Activated naive CD4-positive, alpha-beta T cell treated with anti-CD3 and anti-CD28 coated beads for 36 hours (primary cell): ENCODE results near the gene NEK7. TPM values are rescaled to one million over a fixed set of nuclear protein-coding genes. Genes with fewer than 3 reads are reported as not detected.

ENCODE experiments used
- CTCF ChIA-PET: fragments of 350-600 bp; sonication (Branson Sonifier 250); formaldehyde crosslinking; loops from one replicate; lab custom pipeline; 2021; ENCODE audit warnings: antibody characterized with exemption; lab: Charles Lee
- DNase-seq: peaks from one replicate; pipeline ENCODE4 v3.0.0-alpha.2; 2020
- H3K27ac Mint-ChIP-seq: one replicate; pipeline ENCODE4 v1.8.0; 2021; ENCODE audit warnings: mild to moderate bottlenecking, mixed read lengths
- H3K27me3 Mint-ChIP-seq: one replicate; pipeline ENCODE4 v1.8.0; 2021; ENCODE audit warnings: low read depth, mixed read lengths
- H3K36me3 Mint-ChIP-seq: one replicate; pipeline ENCODE4 v1.8.0; 2021; ENCODE audit warnings: low read depth, mixed read lengths
- H3K4me1 Mint-ChIP-seq: one replicate; pipeline ENCODE4 v1.8.0; 2021; ENCODE audit warnings: low read depth, mixed read lengths
- H3K4me3 Mint-ChIP-seq: one replicate; pipeline ENCODE4 v1.8.0; 2021; ENCODE audit warnings: mild to moderate bottlenecking, moderate library complexity, mixed read lengths
- H3K9me3 Mint-ChIP-seq: one replicate; pipeline ENCODE4 v1.8.0; 2021; ENCODE audit warnings: mixed read lengths
- intact Hi-C: fragments of 100-400 bp; cut with micrococcal nuclease; formaldehyde crosslinking; loops from one replicate; pipeline ENCODE4 v1.15.1; 2023
- total RNA-seq, 2 experiments: library from RNA; stranded (reverse); gene quantifications; one replicate each; pipeline ENCODE4 v1.2.3, GENCODE V29; 2021

The NEK7 gene
- total RNA-seq, 2 experiments from 2014 or later: 45.6 to 49.7 TPM

GRCh38 chr1:198280080-198280479 is 123.3 kb downstream of the NEK7 start:
- Mint-ChIP-seq H3K9me3 (no peaks in the 10 kb centered on the region), H3K27ac (no peak overlapping the region), H3K27me3 (no peaks in the 10 kb centered on the region), H3K4me1 (no peaks in the 10 kb centered on the region), H3K4me3 (no peak overlapping the region), H3K36me3 (no peaks in the 10 kb centered on the region)
- no peak for DNase-seq
- intact Hi-C loops: no loop called here
- CTCF ChIA-PET: no interaction called here

GRCh38 chr1:198281911-198282310 is 125.1 kb downstream of the NEK7 start:
- peaks cover 4% of the 10 kb centered on the region for H3K36me3 Mint-ChIP-seq
- CTCF ChIA-PET: no interaction called here
- DNase-seq: no peak
- no peak overlapping the region for H3K27ac Mint-ChIP-seq
- no peaks in the 10 kb centered on the region for H3K9me3 Mint-ChIP-seq
- intact Hi-C loops: no loop called here
- H3K4me1 Mint-ChIP-seq: no peaks in the 10 kb centered on the region
- no peak overlapping the region for H3K4me3 Mint-ChIP-seq
- H3K27me3 Mint-ChIP-seq: no peaks in the 10 kb centered on the region

DNA sequence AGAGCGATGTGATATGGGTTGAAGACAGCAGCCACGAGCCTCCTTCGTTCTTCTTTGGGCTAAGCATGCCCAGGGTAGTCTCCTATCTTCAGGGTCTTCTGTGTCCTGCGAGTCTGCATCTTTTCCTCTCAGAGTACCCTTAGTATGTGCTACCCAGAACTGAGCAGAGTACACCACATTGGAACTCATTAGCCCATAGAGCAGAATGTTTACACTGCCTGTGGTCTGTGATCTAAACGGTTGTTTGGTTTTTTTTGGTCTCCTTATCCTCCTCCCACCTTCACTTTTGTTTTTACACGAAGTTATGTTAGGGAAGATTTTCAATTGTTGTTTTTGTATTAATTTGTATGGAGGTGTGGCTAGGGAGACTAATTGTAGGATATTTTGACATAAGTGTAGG is 126.4 kb downstream of the NEK7 start:
- Mint-ChIP-seq H3K4me3 (no peak overlapping the region), H3K4me1 (no peaks in the 10 kb centered on the region), H3K27ac (no peak overlapping the region), H3K36me3 (peaks cover 4% of the 10 kb centered on the region), H3K9me3 (no peaks in the 10 kb centered on the region), H3K27me3 (no peaks in the 10 kb centered on the region)
- intact Hi-C loops: no loop called here
- DNase-seq: no peak
- CTCF ChIA-PET: no interaction called here

DNA sequence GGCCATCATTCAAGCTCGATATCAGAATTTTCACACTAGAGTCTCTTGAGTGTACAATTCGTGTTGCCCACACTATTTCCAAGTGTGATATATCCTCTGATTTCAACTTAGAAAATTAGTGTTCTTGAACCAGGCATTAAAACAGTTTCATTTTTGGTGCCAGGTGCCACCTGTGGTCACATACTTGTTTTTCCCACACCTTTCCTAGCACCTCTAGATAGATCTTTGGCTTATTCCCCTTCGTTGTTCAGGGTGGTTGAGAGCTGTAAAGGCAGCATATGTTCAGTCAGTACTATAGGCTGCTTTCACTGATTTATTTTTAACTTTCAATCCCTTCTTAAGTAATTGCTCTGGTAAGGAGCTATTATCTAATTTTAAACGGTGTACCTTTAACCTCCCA is 131.1 kb downstream of the NEK7 start:
- Mint-ChIP-seq H3K36me3 (peaks cover 4% of the 10 kb centered on the region), H3K4me3 (no peak overlapping the region), H3K4me1 (peaks cover 5% of the 10 kb centered on the region), H3K27me3 (no peaks in the 10 kb centered on the region), H3K27ac (no peak overlapping the region), H3K9me3 (no peaks in the 10 kb centered on the region)
- DNase-seq: no peak
- CTCF ChIA-PET: interaction anchor here (0.9 kb wide), 2 partner anchors 11 to 12 kb away, joined by 3 to 4 read pairs; no protein-coding TSS in a partner anchor
- intact Hi-C loops: no loop called here

DNA sequence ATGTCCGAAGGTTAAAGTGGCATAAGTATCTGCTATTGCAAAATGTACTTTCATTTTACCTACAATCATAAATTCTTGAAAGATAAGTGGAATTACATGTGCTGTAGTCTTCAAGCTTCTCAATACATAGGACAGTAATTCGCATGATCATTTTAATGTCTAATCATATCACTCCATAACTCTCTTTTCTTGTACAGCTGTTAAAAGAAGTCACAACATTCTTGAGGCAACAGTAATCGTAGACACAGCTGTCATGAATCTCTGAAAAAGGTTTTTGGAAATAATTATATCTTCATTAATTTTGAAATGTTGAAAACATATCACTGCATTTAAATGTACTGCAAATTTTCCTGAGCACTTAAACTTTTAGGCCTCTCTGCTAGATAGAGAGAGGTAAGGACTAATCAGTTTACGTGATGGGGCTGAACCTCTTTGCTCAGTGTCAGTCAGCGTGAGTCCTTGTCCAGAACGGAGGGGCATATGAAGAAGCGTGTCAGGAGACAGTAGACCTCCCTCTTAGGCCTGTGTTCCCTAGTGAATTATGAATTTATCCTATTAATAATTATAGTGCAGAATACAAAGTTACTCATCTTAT is 133.4 kb downstream of the NEK7 start:
- Mint-ChIP-seq H3K27ac (no peak overlapping the region), H3K4me1 (peaks cover 5% of the 10 kb centered on the region), H3K27me3 (no peaks in the 10 kb centered on the region), H3K36me3 (peaks cover 7% of the 10 kb centered on the region), H3K9me3 (no peaks in the 10 kb centered on the region), H3K4me3 (no peak overlapping the region)
- CTCF ChIA-PET: interaction anchor here (0.8 to 1.2 kb wide), 4 partner anchors 55 to 121 kb away, joined by 3 to 4 read pairs (median 4); no protein-coding TSS in a partner anchor
- intact Hi-C loops: loop anchor here (10.0 kb wide), 1 partner anchor 765 kb away; no protein-coding TSS in a partner anchor
- no peak for DNase-seq

DNA sequence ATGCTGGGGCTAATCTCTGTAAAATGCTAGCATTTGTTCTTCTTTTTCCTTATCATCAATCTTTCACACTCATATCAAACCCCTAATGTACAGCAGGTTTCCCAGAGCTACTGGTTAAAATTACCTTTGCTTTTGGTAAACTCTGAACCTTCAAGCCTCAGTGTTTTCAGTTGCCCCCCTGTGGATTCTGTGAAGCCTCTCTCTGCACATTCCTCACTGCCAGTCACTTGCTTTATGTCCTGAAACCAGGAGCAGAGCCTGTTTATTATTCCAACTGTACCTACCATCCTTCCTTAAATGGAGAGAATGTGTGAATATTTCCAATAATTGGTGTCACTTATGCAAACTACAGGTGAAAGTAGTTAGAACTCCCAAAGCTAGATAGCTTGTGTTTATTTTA is 134.2 kb downstream of the NEK7 start:
- intact Hi-C loops: loop anchor here (10.0 kb wide), 1 partner anchor 766 kb away; no protein-coding TSS in a partner anchor
- no peaks in the 10 kb centered on the region for H3K9me3 Mint-ChIP-seq
- CTCF ChIA-PET: interaction anchor here (0.5 to 0.7 kb wide), 4 partner anchors 15 to 175 kb away, joined by 3 to 9 read pairs (median 4); no protein-coding TSS in a partner anchor
- H3K27me3 Mint-ChIP-seq: no peaks in the 10 kb centered on the region
- no peak overlapping the region for H3K27ac Mint-ChIP-seq
- peaks cover 10% of the 10 kb centered on the region for H3K36me3 Mint-ChIP-seq
- DNase-seq: no peak
- H3K4me1 Mint-ChIP-seq: peaks cover 5% of the 10 kb centered on the region
- H3K4me3 Mint-ChIP-seq: no peak overlapping the region

DNA sequence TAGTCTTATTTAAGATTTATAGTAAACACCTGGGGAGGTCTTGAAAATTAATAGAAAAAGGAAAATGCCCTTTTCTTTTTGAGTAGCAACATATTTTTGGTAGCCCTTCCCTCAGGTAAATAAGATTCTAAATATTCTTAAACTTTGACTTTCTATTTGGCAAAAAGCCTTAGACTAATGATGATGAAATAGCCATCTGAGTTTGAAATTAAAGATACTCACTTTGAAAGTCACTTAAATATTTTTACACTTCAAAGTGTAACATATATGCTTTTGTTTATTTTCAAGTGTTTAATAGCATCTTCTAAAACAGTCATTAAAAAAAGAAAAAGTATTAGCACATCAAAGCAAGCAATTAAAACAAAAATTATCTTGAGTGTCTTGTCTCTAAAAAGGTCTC is 135.1 kb downstream of the NEK7 start:
- H3K4me3 Mint-ChIP-seq: no peak overlapping the region
- intact Hi-C loops: loop anchor here (10.0 kb wide), 1 partner anchor 767 kb away; no protein-coding TSS in a partner anchor
- no peak overlapping the region for H3K27ac Mint-ChIP-seq
- H3K27me3 Mint-ChIP-seq: no peaks in the 10 kb centered on the region
- peaks cover 10% of the 10 kb centered on the region for H3K36me3 Mint-ChIP-seq
- H3K4me1 Mint-ChIP-seq: peaks cover 5% of the 10 kb centered on the region
- CTCF ChIA-PET: no interaction called here
- DNase-seq: no peak
- H3K9me3 Mint-ChIP-seq: no peaks in the 10 kb centered on the region

GRCh38 chr1:198295225-198295624 is 138.4 kb downstream of the NEK7 start:
- DNase-seq: no peak
- H3K4me3 Mint-ChIP-seq: no peak overlapping the region
- no peaks in the 10 kb centered on the region for H3K9me3 Mint-ChIP-seq
- H3K36me3 Mint-ChIP-seq: peaks cover 26% of the 10 kb centered on the region
- no peak overlapping the region for H3K27ac Mint-ChIP-seq
- intact Hi-C loops: loop anchor here (10.0 kb wide), 1 partner anchor 770 kb away; no protein-coding TSS in a partner anchor
- no peaks in the 10 kb centered on the region for H3K27me3 Mint-ChIP-seq
- CTCF ChIA-PET: interaction anchor here (0.6 kb wide), 2 partner anchors 224 to 750 kb away, joined by 3 read pairs; no protein-coding TSS in a partner anchor
- H3K4me1 Mint-ChIP-seq: peaks cover 3% of the 10 kb centered on the region

DNA sequence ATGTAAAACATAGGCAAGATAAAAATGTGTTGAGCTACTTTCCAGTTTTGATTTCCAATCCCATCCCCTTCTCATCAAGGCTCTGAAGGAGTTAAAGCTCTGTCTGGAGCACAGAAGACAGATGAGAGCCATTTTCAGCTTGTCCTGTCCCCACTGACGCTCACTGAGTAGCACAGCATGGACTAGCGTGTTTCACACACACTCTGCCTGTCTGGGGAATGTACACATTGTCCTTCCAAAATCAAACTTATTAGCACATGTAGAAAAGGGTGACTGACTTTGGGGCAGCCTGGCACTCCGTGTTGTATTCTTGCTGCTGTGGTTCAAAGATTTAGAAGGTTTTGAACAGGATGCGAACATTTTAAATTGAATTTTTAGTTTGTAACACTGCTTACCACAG is 139.2 kb downstream of the NEK7 start:
- Mint-ChIP-seq H3K27me3 (no peaks in the 10 kb centered on the region), H3K4me3 (no peak overlapping the region), H3K9me3 (no peaks in the 10 kb centered on the region), H3K4me1 (peaks cover 3% of the 10 kb centered on the region), H3K27ac (no peak overlapping the region), H3K36me3 (peaks cover 32% of the 10 kb centered on the region)
- CTCF ChIA-PET: interaction anchor here (0.8 kb wide), 1 partner anchor 10 kb away, joined by 3 read pairs; no protein-coding TSS in a partner anchor
- intact Hi-C loops: loop anchor here (10.0 kb wide), 1 partner anchor 771 kb away; no protein-coding TSS in a partner anchor
- no peak for DNase-seq

GRCh38 chr1:198297281-198297680 is 140.5 kb downstream of the NEK7 start:
- Mint-ChIP-seq H3K4me1 (no peaks in the 10 kb centered on the region), H3K4me3 (no peak overlapping the region), H3K9me3 (no peaks in the 10 kb centered on the region), H3K27ac (no peak overlapping the region), H3K27me3 (no peaks in the 10 kb centered on the region), H3K36me3 (peaks cover 34% of the 10 kb centered on the region)
- CTCF ChIA-PET: interaction anchor here (0.8 kb wide), 1 partner anchor 11 kb away, joined by 5 read pairs; no protein-coding TSS in a partner anchor
- intact Hi-C loops: loop anchor here (10.0 kb wide), 1 partner anchor 772 kb away; no protein-coding TSS in a partner anchor
- DNase-seq: no peak

- Mint-ChIP-seq H3K4me1 (no peaks in the 10 kb centered on the region), H3K36me3 (peaks cover 35% of the 10 kb centered on the region), H3K27ac (no peak overlapping the region), H3K4me3 (no peak overlapping the region), H3K27me3 (no peaks in the 10 kb centered on the region), H3K9me3 (no peaks in the 10 kb centered on the region)
- intact Hi-C loops: loop anchor here (10.0 kb wide), 1 partner anchor 774 kb away; no protein-coding TSS in a partner anchor
- DNase-seq: no peak
- CTCF ChIA-PET: no interaction called here
These were observed 141.8 kb downstream of the NEK7 start for GRCh38 chr1:198298640-198299039.

DNA sequence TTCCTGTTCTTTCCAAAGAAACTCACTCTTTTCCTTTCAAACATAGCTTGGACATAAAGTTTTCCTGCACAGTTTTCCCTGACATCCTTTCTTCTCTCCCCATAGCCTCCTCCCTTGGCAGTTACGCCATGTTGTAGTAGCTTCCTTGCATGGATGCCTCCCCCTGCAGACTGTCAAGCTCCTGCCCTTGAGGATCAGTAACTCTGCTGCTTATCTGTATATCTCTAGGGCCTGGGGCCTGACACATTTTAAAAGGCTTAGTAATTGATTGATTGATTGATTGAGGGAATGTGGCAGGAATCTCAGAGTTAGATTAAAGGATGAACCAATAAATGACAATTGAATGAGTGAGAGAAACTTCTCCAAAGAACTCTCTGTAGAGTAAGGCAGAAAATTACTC is 143.7 kb downstream of the NEK7 start:
- no peak for DNase-seq
- CTCF ChIA-PET: no interaction called here
- Mint-ChIP-seq H3K27ac (no peak overlapping the region), H3K36me3 (peaks cover 32% of the 10 kb centered on the region), H3K27me3 (no peaks in the 10 kb centered on the region), H3K4me1 (no peaks in the 10 kb centered on the region), H3K4me3 (no peak overlapping the region), H3K9me3 (no peaks in the 10 kb centered on the region)
- intact Hi-C loops: no loop called here

DNA sequence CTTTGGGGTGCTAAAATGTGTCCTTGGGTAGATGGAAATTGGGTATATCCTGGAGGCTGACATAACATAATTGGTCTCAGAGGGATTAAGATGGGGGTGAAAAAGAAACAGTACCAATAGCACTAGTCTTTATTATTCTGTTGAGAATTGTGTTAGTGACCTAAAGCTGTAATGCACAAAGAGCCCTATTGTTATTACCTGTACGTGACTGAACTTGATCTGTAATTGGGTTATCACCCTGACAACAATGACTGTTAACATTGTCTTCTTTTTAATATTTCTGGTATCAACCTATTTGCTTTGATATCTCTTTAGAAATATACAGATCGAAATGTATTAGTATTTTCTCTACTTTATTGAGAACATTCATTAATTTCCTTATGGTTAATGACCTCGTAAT is 147.6 kb downstream of the NEK7 start:
- no peaks in the 10 kb centered on the region for H3K4me1 Mint-ChIP-seq
- CTCF ChIA-PET: no interaction called here
- intact Hi-C loops: no loop called here
- H3K27ac Mint-ChIP-seq: no peak overlapping the region
- peaks cover 28% of the 10 kb centered on the region for H3K36me3 Mint-ChIP-seq
- no peaks in the 10 kb centered on the region for H3K27me3 Mint-ChIP-seq
- H3K9me3 Mint-ChIP-seq: peaks cover 2% of the 10 kb centered on the region
- no peak for DNase-seq
- no peak overlapping the region for H3K4me3 Mint-ChIP-seq
